Sigmoid colon (tissue), 7 donors: ENCODE results near the gene ARF5. TPM values are rescaled to one million over a fixed set of nuclear protein-coding genes. Genes with fewer than 3 reads are reported as not detected.
A peak's percentile ranks its signal among the peaks of the same experiment; 100 is the strongest.

Experiments
- DNase-seq: peaks from one replicate; pipeline ENCODE4 v3.0.0-alpha.2; 2019
- H3K27ac ChIP-seq, 4 donors: fragments of 200-600 bp; sonication (generic); one replicate each; pipeline ENCODE4 v1.5.1; 2016 to 2019; ENCODE audit warnings: mild to moderate bottlenecking in 1 of 4
- H3K27me3 ChIP-seq, 3 donors: fragments of 200-600 bp; sonication (generic); one replicate each; pipeline ENCODE4 v1.5.1; 2019; ENCODE audit warnings: mild to moderate bottlenecking in 1 of 3
- H3K36me3 ChIP-seq, 4 donors: fragments of 200-600 bp; sonication (generic); one replicate each; pipeline ENCODE4 v1.5.1; 2016 to 2019
- H3K4me1 ChIP-seq, 4 donors: fragments of 200-600 bp; sonication (generic); one replicate each; pipeline ENCODE4 v1.5.1; 2017 to 2019
- H3K4me3 ChIP-seq, 4 donors: fragments of 200-600 bp; sonication (generic); one replicate each; pipeline ENCODE4 v1.5.1; 2017 to 2019; ENCODE audit warnings: mild to moderate bottlenecking in 2 of 4, moderate library complexity in 1 of 4
- H3K9me3 ChIP-seq, 4 donors: fragments of 200-600 bp in 3 of 4; sonication (generic) in 3 of 4; one replicate each; pipeline versions ENCODE4 v1.5.1 to v1.6.1; 2013 to 2019
- EP300 ChIP-seq, 4 donors: sonication (generic); formaldehyde crosslinking; IDR thresholded peaks; one replicate each; pipeline ENCODE4 v1.6.1; 2017; ENCODE audit warnings: antibody characterized with exemption in 4 of 4
- POLR2A ChIP-seq, 2 donors: fragments of 450-650 bp; IDR thresholded peaks; one replicate each; pipeline ENCODE4 v1.6.1; 2016; ENCODE audit warnings: antibody characterized with exemption in 2 of 2, mild to moderate bottlenecking in 2 of 2, moderate library complexity in 2 of 2
- POLR2AphosphoS5 ChIP-seq, 4 donors: sonication (generic); formaldehyde crosslinking; IDR thresholded peaks; one replicate each; pipeline ENCODE4 v1.6.1; 2017; ENCODE audit warnings: antibody characterized with exemption in 4 of 4
- WGBS, 2 donors: extraction: QIAGEN DNeasy Blood & Tissue Kit; methylation state at CpG; one replicate each; pipeline ENCODE4 v1.1.7; 2013; 5-methylcytosine and 5-hydroxymethylcytosine counted together
- intact Hi-C: fragments of 100-400 bp; cut with DNase I; formaldehyde crosslinking; loops from one replicate; pipeline ENCODE4 v1.15.1; 2023
- polyA plus RNA-seq, 3 donors: library from polyadenylated mRNA; stranded (reverse); fragments of 200-250 nt; gene quantifications; one replicate each; pipeline ENCODE4 v1.2.3, GENCODE V29; 2013
- total RNA-seq, 4 donors: library from RNA; depleted of rRNA; stranded (reverse); fragments of >200 nt; gene quantifications; one replicate each; pipeline ENCODE4 v1.1.0, GENCODE V29; 2016
- TF ChIP-seq, protein P1 (sequence below), 4 experiments: fragments of 450-650 bp in 3 of 4; fragments of 200-600 bp in 1 of 4; IDR thresholded peaks; one replicate each; pipeline ENCODE4 v1.5.1; 2016 to 2019; ENCODE audit warnings: antibody characterized with exemption in 4 of 4, mild to moderate bottlenecking in 3 of 4, moderate library complexity in 2 of 4
- donor health status: healthy with polysubstance abuse.
- donor health status: Bipolar disorder and iron deficiency.
- donor health status: healthy.

Gene ARF5
- total and polyA plus RNA-seq, 7 donors, result 86.4 to 282 (median 156) TPM

DNA sequence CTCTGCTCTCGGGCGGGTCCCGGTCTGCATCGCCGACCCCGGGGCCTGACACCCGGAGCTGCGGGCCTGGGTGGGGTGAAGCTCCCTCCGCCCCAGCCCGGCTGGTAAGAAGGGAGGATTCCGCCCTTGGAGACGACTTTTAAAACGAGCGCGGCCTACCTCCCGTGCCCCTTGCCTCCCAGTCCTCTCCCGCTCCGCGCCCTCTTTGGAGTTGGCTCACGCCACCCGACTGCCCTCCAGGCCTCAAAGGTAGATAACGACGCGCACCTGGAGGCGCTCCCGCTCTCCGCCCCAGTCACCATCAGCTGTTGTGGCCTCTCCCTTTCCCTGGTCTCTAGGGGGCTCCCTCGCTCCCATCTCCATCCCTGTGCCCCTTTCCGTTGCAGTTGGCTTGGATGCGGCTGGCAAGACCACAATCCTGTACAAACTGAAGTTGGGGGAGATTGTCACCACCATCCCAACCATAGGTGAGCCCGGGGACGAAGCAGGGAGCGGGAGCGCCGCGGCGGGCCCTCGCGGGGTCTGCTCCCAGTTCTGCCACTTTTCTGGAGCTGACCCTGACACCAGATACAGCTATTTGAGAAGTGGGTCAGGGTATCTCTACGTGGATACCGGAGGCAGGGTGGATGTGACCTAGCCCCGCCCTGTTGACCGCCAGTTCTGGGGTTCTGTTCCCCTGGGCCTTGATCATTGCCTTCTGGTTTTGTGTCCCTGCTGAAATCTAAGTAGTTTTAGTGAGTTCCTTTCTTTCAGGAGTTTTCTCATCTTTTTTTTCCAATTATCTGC is 679 bp downstream of the ARF5 start:
- TF ChIP-seq EP300 (IDR thresholded peaks at IDR 0.05), result no peak
- TF ChIP-seq, protein P1, sequence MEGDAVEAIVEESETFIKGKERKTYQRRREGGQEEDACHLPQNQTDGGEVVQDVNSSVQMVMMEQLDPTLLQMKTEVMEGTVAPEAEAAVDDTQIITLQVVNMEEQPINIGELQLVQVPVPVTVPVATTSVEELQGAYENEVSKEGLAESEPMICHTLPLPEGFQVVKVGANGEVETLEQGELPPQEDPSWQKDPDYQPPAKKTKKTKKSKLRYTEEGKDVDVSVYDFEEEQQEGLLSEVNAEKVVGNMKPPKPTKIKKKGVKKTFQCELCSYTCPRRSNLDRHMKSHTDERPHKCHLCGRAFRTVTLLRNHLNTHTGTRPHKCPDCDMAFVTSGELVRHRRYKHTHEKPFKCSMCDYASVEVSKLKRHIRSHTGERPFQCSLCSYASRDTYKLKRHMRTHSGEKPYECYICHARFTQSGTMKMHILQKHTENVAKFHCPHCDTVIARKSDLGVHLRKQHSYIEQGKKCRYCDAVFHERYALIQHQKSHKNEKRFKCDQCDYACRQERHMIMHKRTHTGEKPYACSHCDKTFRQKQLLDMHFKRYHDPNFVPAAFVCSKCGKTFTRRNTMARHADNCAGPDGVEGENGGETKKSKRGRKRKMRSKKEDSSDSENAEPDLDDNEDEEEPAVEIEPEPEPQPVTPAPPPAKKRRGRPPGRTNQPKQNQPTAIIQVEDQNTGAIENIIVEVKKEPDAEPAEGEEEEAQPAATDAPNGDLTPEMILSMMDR (IDR thresholded peaks at IDR 0.05), result peak in 2 of 4 experiments; percentile 24 to 26
- peak in 3 of 4 donors; percentile 9 to 30 (median 27) for TF ChIP-seq POLR2AphosphoS5 (IDR thresholded peaks at IDR 0.05)
- TF ChIP-seq POLR2A (IDR thresholded peaks at IDR 0.05), result peak in 1 of 2 donors; percentile 10
- Histone ChIP-seq H3K4me1 (peaks cover 0 to 41% (median 33%) of the 10 kb centered on the region in 4 donors), H3K4me3 (peak overlapping the region; percentile 81 to 97 (median 92)), H3K36me3 (peaks cover 10 to 26% (median 14%) of the 10 kb centered on the region in 4 donors), H3K27me3 (no peaks in the 10 kb centered on the region), H3K9me3 (no peaks in the 10 kb centered on the region), H3K27ac (peak overlapping the region; percentile 89 to 95 (median 93))
- intact Hi-C loops, result loop anchor here (1.0 to 10.0 kb wide), 4 partner anchors 63 to 818 kb away; partner anchors contain the start of genes IMPDH1, LRRC4 and SND1
- peak; percentile 80 for DNase-seq
- WGBS, 2 donors, result 10 to 14% methylated on average over 43 of the region's 43 CpGs

DNA sequence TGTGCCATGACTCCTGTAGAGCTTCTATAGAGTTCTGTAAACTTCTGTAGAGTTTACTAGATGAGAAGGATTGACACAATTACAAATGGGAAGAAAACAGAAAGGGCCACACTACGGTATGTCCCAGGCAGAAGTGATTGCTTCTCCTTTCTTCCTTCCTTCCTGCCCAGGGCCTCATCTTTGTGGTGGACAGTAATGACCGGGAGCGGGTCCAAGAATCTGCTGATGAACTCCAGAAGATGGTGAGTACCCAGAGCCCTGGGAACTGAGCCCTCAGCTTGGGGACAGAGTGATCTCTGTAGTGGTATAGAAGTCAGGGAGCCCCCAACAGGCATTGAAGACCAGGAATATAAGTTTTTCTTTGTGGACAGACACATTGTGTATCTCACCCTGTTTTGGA is 1.7 kb downstream of the ARF5 start:
- Histone ChIP-seq H3K36me3 (peaks cover 10 to 26% (median 14%) of the 10 kb centered on the region in 4 donors), H3K4me1 (peaks cover 0 to 31% (median 23%) of the 10 kb centered on the region in 4 donors), H3K27ac (no peak overlapping the region), H3K27me3 (no peaks in the 10 kb centered on the region), H3K9me3 (no peaks in the 10 kb centered on the region), H3K4me3 (no peak overlapping the region)
- no peak for DNase-seq
- 84 to 93% methylated on average over 3 of the region's 3 CpGs for WGBS, 2 donors
- intact Hi-C loops, result loop anchor here (5.0 to 10.0 kb wide), 3 partner anchors 367 to 817 kb away; partner anchors contain the start of genes IMPDH1 and LRRC4
- TF ChIP-seq POLR2AphosphoS5 (IDR thresholded peaks at IDR 0.05), result no peak
- no peak for TF ChIP-seq EP300 (IDR thresholded peaks at IDR 0.05)
- TF ChIP-seq, protein P1 (IDR thresholded peaks at IDR 0.05), result no peak
- no peak for TF ChIP-seq POLR2A (IDR thresholded peaks at IDR 0.05)

DNA sequence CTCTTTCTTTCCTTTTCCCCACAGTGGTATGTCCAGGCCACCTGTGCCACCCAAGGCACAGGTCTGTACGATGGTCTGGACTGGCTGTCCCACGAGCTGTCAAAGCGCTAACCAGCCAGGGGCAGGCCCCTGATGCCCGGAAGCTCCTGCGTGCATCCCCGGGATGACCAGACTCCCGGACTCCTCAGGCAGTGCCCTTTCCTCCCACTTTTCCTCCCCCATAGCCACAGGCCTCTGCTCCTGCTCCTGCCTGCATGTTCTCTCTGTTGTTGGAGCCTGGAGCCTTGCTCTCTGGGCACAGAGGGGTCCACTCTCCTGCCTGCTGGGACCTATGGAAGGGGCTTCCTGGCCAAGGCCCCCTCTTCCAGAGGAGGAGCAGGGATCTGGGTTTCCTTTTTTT is 3.0 kb downstream of the ARF5 start:
- no peak overlapping the region for H3K4me3 ChIP-seq
- no peaks in the 10 kb centered on the region for H3K9me3 ChIP-seq
- TF ChIP-seq POLR2A (IDR thresholded peaks at IDR 0.05) (no peak), POLR2AphosphoS5 (IDR thresholded peaks at IDR 0.05) (no peak)
- TF ChIP-seq, protein P1 (IDR thresholded peaks at IDR 0.05), result no peak
- no peak overlapping the region for H3K27ac ChIP-seq
- intact Hi-C loops, result no loop called here
- no peaks in the 10 kb centered on the region for H3K27me3 ChIP-seq
- no peak for DNase-seq
- WGBS, 2 donors, result 96 to 97% methylated on average over 7 of the region's 7 CpGs
- H3K4me1 ChIP-seq, result peaks cover 0 to 23% (median 16%) of the 10 kb centered on the region in 4 donors
- peaks cover 10 to 26% (median 14%) of the 10 kb centered on the region in 4 donors for H3K36me3 ChIP-seq

DNA sequence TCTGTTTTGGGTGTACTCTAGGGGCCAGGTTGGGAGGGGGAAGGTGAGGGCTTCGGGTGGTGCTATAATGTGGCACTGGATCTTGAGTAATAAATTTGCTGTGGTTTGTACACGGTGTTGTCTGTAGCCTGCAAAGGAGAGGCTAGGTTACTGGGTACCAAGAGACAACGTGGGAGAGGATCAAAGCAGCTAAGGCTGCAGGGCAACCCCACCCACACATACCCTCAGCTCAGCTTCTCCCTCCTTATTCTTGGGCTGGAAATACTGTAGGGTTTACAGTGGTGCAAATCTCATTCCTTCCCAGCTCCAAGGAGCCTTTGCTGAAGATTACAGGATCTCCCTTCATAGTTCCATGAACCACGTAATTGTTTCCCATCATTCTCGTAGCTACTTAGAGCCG is 3.4 kb downstream of the ARF5 start:
- TF ChIP-seq, protein P1 (IDR thresholded peaks at IDR 0.05), result no peak
- TF ChIP-seq POLR2A (IDR thresholded peaks at IDR 0.05) (no peak), POLR2AphosphoS5 (IDR thresholded peaks at IDR 0.05) (no peak), EP300 (IDR thresholded peaks at IDR 0.05) (no peak)
- no peak overlapping the region for H3K27ac ChIP-seq
- peaks cover 10 to 26% (median 14%) of the 10 kb centered on the region in 4 donors for H3K36me3 ChIP-seq
- intact Hi-C loops, result no loop called here
- WGBS, 2 donors, result 83 to 85% methylated on average over 6 of the region's 6 CpGs
- peaks cover 0 to 23% (median 16%) of the 10 kb centered on the region in 4 donors for H3K4me1 ChIP-seq
- H3K4me3 ChIP-seq, result no peak overlapping the region
- no peaks in the 10 kb centered on the region for H3K9me3 ChIP-seq
- H3K27me3 ChIP-seq, result no peaks in the 10 kb centered on the region
- no peak for DNase-seq
